Measurements from ENCODE around the gene NDUFA7.
"Not testable (repeated sequence)": the region's sequence is repeated elsewhere in the genome, so short reads cannot be mapped to it uniquely, and the experiment has no call there.

- TF ChIP-seq, protein P1, sequence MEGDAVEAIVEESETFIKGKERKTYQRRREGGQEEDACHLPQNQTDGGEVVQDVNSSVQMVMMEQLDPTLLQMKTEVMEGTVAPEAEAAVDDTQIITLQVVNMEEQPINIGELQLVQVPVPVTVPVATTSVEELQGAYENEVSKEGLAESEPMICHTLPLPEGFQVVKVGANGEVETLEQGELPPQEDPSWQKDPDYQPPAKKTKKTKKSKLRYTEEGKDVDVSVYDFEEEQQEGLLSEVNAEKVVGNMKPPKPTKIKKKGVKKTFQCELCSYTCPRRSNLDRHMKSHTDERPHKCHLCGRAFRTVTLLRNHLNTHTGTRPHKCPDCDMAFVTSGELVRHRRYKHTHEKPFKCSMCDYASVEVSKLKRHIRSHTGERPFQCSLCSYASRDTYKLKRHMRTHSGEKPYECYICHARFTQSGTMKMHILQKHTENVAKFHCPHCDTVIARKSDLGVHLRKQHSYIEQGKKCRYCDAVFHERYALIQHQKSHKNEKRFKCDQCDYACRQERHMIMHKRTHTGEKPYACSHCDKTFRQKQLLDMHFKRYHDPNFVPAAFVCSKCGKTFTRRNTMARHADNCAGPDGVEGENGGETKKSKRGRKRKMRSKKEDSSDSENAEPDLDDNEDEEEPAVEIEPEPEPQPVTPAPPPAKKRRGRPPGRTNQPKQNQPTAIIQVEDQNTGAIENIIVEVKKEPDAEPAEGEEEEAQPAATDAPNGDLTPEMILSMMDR (IDR thresholded peaks at IDR 0.05): not testable (repeated sequence)
- not testable (repeated sequence) for TF ChIP-seq EZH2 (IDR thresholded peaks at IDR 0.05; ENCODE audit: borderline replicate concordance, insufficient read depth, low read depth, low read length, poor library complexity, severe bottlenecking)
Measured at GRCh38 chr19:8291337-8291736, 29.8 kb downstream of the NDUFA7 start.
